Neural crest cell (in vitro differentiated cells): ENCODE data around the gene NRXN3. TPM values are rescaled to one million over a fixed set of nuclear protein-coding genes. Genes with fewer than 3 reads are reported as not detected.
"Not testable (repeated sequence)": the region's sequence is repeated elsewhere in the genome, so short reads cannot be mapped to it uniquely, and the experiment has no call there.

ENCODE experiments used
- DNase-seq: peaks from one replicate; pipeline ENCODE4 v3.0.0; 2021; ENCODE audit warnings: low read depth, mixed read lengths, low spot score
- H3K27ac Mint-ChIP-seq: one replicate; pipeline ENCODE4 v1.8.0; 2021; ENCODE audit warnings: mild to moderate bottlenecking, mixed read lengths; ENCODE audit not compliant: unreplicated experiment
- H3K27me3 Mint-ChIP-seq: 2 replicates; pipeline ENCODE4 v1.8.0; 2021; ENCODE audit warnings: low read depth, mild to moderate bottlenecking, mixed read lengths
- H3K36me3 Mint-ChIP-seq: 2 replicates; pipeline ENCODE4 v1.8.0; 2021; ENCODE audit warnings: low read depth, mild to moderate bottlenecking, mixed read lengths
- H3K4me1 Mint-ChIP-seq: 2 replicates; pipeline ENCODE4 v1.8.0; 2021; ENCODE audit warnings: mixed read lengths
- H3K4me3 Mint-ChIP-seq: one replicate; pipeline ENCODE4 v1.8.0; 2021; ENCODE audit warnings: mild to moderate bottlenecking, mixed read lengths
- H3K9me3 Mint-ChIP-seq: 2 replicates; pipeline ENCODE4 v1.8.0; 2021; ENCODE audit warnings: mixed read lengths
- total RNA-seq: library from RNA; stranded (reverse); gene quantifications from 2 replicates; pipeline ENCODE4 v1.2.1, GENCODE V29; 2021
- TF ChIP-seq, protein P1 (sequence below): fragments of 200-600 bp; sonication (generic); conservative IDR thresholded peaks from 2 replicates; pipeline ENCODE4 v1.5.0; 2021; ENCODE audit warnings: antibody characterized with exemption, mild to moderate bottlenecking

Gene NRXN3
- total RNA-seq, 1 donor from 2014 or later, result 2.5 TPM

DNA sequence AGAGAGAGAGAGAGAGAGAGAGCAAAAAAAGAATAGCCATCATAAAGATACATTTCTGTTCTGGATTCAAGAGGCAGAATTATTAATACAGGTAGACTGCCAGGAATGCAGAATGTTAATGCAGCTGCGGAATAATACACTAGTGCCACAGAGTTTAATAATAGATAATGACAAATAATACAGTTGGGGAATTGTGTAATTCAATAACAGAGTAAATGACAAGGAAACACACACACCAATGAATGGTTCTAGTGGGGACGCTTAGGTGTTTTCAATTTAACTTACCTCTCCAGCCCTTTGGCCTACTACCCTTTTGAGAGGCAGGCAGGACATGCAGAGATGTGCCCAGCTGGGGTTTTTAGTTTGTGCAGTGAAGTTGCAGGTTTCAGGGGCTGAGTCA, 313.9 kb downstream of the NRXN3 start:
- no peaks in the 10 kb centered on the region for H3K9me3 Mint-ChIP-seq
- H3K27me3 Mint-ChIP-seq, result peaks cover 46% of the 10 kb centered on the region
- no peak for DNase-seq
- TF ChIP-seq, protein P1, sequence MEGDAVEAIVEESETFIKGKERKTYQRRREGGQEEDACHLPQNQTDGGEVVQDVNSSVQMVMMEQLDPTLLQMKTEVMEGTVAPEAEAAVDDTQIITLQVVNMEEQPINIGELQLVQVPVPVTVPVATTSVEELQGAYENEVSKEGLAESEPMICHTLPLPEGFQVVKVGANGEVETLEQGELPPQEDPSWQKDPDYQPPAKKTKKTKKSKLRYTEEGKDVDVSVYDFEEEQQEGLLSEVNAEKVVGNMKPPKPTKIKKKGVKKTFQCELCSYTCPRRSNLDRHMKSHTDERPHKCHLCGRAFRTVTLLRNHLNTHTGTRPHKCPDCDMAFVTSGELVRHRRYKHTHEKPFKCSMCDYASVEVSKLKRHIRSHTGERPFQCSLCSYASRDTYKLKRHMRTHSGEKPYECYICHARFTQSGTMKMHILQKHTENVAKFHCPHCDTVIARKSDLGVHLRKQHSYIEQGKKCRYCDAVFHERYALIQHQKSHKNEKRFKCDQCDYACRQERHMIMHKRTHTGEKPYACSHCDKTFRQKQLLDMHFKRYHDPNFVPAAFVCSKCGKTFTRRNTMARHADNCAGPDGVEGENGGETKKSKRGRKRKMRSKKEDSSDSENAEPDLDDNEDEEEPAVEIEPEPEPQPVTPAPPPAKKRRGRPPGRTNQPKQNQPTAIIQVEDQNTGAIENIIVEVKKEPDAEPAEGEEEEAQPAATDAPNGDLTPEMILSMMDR, result no peak
- H3K27ac Mint-ChIP-seq, result no peak overlapping the region
- no peaks in the 10 kb centered on the region for H3K36me3 Mint-ChIP-seq
- no peak overlapping the region for H3K4me3 Mint-ChIP-seq
- H3K4me1 Mint-ChIP-seq, result no peaks in the 10 kb centered on the region

DNA sequence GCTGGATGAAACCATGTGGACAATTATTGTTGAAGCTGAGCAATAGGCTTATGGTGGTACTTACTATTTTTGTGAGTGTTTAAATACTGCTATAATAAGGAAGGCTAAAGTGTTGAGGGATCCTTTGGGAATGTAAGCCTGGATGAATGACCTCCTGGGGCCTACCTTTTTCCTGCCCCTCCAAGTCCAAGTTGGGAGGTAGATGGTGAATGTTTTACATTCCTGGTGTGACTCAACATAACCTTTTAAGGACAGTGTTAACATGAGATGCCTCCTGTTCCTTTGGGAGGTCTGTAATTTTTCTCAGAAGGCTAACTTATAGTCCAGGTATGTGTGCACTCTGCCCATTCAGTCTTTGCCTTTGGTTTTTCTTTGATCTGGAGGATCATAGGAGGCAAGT, 315.9 kb downstream of the NRXN3 start:
- H3K4me1 Mint-ChIP-seq, result peaks cover 3% of the 10 kb centered on the region
- no peak overlapping the region for H3K27ac Mint-ChIP-seq
- H3K9me3 Mint-ChIP-seq, result no peaks in the 10 kb centered on the region
- DNase-seq, result no peak
- H3K36me3 Mint-ChIP-seq, result no peaks in the 10 kb centered on the region
- H3K27me3 Mint-ChIP-seq, result peaks cover 39% of the 10 kb centered on the region
- TF ChIP-seq, protein P1, result no peak
- no peak overlapping the region for H3K4me3 Mint-ChIP-seq

DNA sequence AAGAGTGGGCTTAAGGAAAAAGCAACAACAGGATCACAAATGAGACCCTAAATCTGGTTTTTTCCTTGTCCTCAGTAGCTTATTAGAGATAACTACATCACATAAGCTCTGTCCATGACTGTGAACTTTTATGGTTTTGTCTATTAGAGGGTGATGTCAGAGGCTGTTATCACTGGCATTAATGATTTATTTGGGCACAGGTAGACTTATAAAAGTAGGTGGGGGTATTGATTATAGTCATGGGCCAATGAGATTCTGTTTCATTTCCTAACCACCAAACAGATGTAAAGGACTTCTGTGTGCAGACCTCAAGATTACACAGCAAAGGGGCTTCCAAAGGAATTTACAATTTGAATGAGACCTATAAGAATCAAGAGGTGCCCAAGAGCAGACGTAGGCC, 316.4 kb downstream of the NRXN3 start:
- Mint-ChIP-seq H3K4me3 (no peak overlapping the region), H3K27me3 (peaks cover 34% of the 10 kb centered on the region), H3K9me3 (no peaks in the 10 kb centered on the region), H3K4me1 (peaks cover 6% of the 10 kb centered on the region), H3K27ac (no peak overlapping the region), H3K36me3 (no peaks in the 10 kb centered on the region)
- TF ChIP-seq, protein P1, result no peak
- DNase-seq, result no peak

DNA sequence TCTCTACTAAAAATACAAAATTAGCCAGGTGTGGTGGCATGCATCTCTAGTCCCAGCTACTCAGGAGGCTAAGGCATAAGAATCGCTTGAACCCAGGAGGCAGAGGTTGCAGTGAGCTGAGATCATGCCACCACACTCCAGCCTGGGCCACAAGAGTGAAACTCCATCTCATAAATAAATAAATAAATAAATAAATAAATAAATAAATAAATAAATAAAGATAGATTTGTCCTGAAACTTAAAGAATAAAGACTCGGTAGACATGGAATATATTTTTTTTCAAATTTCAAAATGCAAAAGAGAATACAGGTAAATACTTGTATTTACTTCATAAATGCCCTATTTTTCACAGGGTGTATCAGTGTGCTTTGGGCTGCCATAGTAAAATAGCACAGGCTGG, 317.4 kb downstream of the NRXN3 start:
- not testable (repeated sequence) for H3K36me3 Mint-ChIP-seq, H3K27ac Mint-ChIP-seq, H3K4me1 Mint-ChIP-seq, H3K4me3 Mint-ChIP-seq, H3K9me3 Mint-ChIP-seq, DNase-seq
- H3K27me3 Mint-ChIP-seq, result peaks cover 28% of the 10 kb centered on the region

DNA sequence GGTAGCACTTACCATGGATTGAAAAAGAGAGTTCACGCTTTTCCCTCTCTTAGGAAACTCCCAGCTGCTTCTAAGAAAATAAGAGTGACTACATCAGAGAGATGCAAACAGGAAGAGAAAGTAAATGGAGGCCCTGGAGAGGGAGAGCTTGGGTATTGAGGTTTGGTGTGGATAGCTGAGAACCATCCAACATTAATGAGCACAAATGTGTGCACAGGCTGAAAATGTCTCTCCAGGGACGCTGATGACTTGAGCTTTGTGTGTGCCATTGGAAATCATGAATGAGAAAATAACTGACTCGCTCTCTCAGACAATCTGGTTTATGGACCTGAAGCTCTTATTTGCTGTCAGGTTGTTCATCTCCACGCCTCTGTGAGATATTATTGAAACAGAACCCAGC, 318.8 kb downstream of the NRXN3 start:
- Mint-ChIP-seq H3K9me3 (no peaks in the 10 kb centered on the region), H3K4me1 (peaks cover 6% of the 10 kb centered on the region), H3K36me3 (no peaks in the 10 kb centered on the region), H3K4me3 (no peak overlapping the region), H3K27me3 (peaks cover 31% of the 10 kb centered on the region), H3K27ac (no peak overlapping the region)
- DNase-seq, result no peak
- TF ChIP-seq, protein P1, result no peak

DNA sequence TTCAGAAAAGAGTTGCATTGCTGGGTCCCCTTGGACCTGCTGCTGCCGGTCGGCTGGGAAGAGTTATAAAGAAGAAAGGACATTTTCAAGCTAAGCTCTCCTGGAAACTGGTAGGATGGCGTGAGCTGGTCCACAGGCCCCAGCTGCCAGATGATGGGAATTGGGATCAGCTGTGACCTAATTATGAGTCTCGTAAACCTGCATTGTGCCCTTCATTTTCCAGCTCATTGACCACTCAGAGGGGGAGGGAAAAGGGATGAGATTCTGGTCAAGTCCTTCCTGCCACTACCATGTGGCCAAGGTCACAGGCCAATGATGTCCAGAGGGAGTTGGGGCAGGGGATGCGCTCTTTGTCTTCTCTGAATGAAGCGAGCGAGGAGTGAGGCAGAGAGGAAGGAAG, 320.9 kb downstream of the NRXN3 start:
- TF ChIP-seq, protein P1, result no peak
- Mint-ChIP-seq H3K27me3 (peaks cover 43% of the 10 kb centered on the region), H3K36me3 (no peaks in the 10 kb centered on the region), H3K4me3 (no peak overlapping the region), H3K9me3 (no peaks in the 10 kb centered on the region), H3K27ac (peak overlapping the region; percentile 75), H3K4me1 (peaks cover 6% of the 10 kb centered on the region)
- DNase-seq, result no peak
